ENCODE measurements around the gene MAT1A. TPM values are rescaled to one million over a fixed set of nuclear protein-coding genes. Genes with fewer than 3 reads are reported as not detected.

MAT1A gene
- total and polyA plus RNA-seq, 2 experiments from 2014 or later, result 0.97 to 8.0 TPM

DNA sequence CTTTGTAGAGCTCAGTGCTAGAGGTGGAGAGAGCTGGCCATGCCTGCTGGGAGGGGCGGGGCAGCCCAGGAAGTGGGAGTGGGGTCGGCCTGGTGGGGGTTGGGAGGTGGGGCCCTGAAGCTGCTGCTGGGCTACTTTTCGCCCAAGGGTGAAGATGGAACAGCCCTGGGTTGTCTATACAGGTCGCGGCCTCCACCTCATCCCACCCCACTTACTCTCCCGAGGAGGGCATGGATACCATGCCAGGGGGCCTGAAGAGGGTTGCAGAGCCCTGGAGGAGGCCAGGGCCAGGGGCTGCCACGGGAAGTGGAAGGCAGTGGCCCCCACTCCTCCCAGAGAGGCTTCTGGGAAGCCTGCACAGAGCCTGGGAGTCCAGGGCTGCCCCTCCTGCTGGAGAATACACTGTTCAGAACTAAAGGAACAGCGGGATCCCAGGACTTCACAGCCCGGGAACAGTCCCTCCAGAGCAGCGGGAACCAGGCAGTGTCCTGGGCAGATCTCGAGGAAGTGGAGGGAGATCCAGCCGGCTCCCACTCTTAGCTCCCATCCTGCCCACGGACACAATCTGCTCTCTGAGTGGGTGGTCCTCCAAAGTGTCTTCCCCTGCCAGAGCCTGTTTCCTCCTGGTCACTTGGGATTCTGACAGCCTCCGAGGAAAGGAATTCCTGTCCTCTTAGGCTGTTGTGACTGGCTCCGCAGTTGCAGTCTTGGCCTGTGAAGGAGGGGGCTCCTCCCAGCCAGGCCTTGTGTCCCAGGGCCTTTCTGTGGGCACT lies 23.5 kb downstream of the MAT1A start:
- Histone ChIP-seq H2AFZ (peak overlapping the region; percentile 96), H3K4me1 (ENCODE audit: insufficient read depth) (peaks cover 18% of the 10 kb centered on the region), H3K27ac (ENCODE audit: low read depth) (no peak overlapping the region), H3K4me3 (no peak overlapping the region), H3F3A (replicated peaks; ENCODE audit: low read depth) (no peaks in the 10 kb centered on the region), H4K20me1 (replicated peaks; ENCODE audit: insufficient read depth) (no peaks in the 10 kb centered on the region), H3K9me2 (ENCODE audit: insufficient read depth) (0 out of 2 replicates have a peak, but pooled peaks cover 4% of the 10 kb centered on the region), H3K4me2 (peak overlapping the region; percentile 73), H3K27me3 (ENCODE audit: insufficient read depth) (no peaks in the 10 kb centered on the region), H3K79me2 (replicated peaks; ENCODE audit: insufficient read depth) (no peaks in the 10 kb centered on the region), H3K36me3 (ENCODE audit: insufficient read depth) (no peaks in the 10 kb centered on the region)
- peaks cover 4% of the 10 kb centered on the region for H3K27me3 Mint-ChIP-seq (ENCODE audit: insufficient read depth, low read depth, poor library complexity)
- H3K27ac Mint-ChIP-seq, result no peak overlapping the region
- H3K36me3 Mint-ChIP-seq (ENCODE audit: low read depth), result peaks cover 5% of the 10 kb centered on the region
- ATAC-seq, result peak; percentile 82
- H3K9me3 Mint-ChIP-seq, result peaks cover 20% of the 10 kb centered on the region; the same call in 2 of the 3 replicates
- no peak overlapping the region; the same call in 2 of the 3 replicates for H3K4me3 Mint-ChIP-seq
- TF ChIP-seq NANOG (IDR thresholded peaks at IDR 0.05; ENCODE audit: borderline replicate concordance) (no peak), ZNF114 (CRISPR knock-in tag; IDR thresholded peaks at IDR 0.05) (no peak), CTCF (conservative IDR thresholded peaks at IDR 0.05; ENCODE audit: low read depth in 2 of 2) (no peak), ZNF331 (CRISPR knock-in tag; IDR thresholded peaks at IDR 0.05; ENCODE audit: low read depth) (no peak), EZH2 (IDR thresholded peaks at IDR 0.05; ENCODE audit: low read depth, unreplicated experiment) (no peak), POLR2AphosphoS5 (IDR thresholded peaks at IDR 0.05; ENCODE audit: low read depth) (no peak), JUNB (IDR thresholded peaks at IDR 0.05; ENCODE audit: unreplicated experiment) (no peak), CREB1 (CRISPR knock-in tag; IDR thresholded peaks at IDR 0.05; ENCODE audit: low read depth) (no peak), EZH2phosphoT487 (IDR thresholded peaks at IDR 0.05; ENCODE audit: unreplicated experiment) (no peak)
- TF ChIP-seq, protein P1, sequence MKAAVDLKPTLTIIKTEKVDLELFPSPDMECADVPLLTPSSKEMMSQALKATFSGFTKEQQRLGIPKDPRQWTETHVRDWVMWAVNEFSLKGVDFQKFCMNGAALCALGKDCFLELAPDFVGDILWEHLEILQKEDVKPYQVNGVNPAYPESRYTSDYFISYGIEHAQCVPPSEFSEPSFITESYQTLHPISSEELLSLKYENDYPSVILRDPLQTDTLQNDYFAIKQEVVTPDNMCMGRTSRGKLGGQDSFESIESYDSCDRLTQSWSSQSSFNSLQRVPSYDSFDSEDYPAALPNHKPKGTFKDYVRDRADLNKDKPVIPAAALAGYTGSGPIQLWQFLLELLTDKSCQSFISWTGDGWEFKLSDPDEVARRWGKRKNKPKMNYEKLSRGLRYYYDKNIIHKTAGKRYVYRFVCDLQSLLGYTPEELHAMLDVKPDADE (IDR thresholded peaks at IDR 0.05), result no peak
- TF ChIP-seq, protein P2, sequence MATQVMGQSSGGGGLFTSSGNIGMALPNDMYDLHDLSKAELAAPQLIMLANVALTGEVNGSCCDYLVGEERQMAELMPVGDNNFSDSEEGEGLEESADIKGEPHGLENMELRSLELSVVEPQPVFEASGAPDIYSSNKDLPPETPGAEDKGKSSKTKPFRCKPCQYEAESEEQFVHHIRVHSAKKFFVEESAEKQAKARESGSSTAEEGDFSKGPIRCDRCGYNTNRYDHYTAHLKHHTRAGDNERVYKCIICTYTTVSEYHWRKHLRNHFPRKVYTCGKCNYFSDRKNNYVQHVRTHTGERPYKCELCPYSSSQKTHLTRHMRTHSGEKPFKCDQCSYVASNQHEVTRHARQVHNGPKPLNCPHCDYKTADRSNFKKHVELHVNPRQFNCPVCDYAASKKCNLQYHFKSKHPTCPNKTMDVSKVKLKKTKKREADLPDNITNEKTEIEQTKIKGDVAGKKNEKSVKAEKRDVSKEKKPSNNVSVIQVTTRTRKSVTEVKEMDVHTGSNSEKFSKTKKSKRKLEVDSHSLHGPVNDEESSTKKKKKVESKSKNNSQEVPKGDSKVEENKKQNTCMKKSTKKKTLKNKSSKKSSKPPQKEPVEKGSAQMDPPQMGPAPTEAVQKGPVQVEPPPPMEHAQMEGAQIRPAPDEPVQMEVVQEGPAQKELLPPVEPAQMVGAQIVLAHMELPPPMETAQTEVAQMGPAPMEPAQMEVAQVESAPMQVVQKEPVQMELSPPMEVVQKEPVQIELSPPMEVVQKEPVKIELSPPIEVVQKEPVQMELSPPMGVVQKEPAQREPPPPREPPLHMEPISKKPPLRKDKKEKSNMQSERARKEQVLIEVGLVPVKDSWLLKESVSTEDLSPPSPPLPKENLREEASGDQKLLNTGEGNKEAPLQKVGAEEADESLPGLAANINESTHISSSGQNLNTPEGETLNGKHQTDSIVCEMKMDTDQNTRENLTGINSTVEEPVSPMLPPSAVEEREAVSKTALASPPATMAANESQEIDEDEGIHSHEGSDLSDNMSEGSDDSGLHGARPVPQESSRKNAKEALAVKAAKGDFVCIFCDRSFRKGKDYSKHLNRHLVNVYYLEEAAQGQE (IDR thresholded peaks at IDR 0.05; ENCODE audit: unreplicated experiment), result no peak
- DNase-seq (ENCODE audit: low spot score), result peak; percentile 37
- H3K4me1 Mint-ChIP-seq, result peaks cover 11% of the 10 kb centered on the region
